Uterus (tissue), 2 donors: Measurements from ENCODE around the gene OSBPL2.

Experiments used
- POLR2A ChIP-seq, 2 donors: fragments of 450-650 bp; IDR thresholded peaks; one replicate each; pipeline ENCODE4 v1.6.1; 2016; ENCODE audit warnings: antibody characterized with exemption in 2 of 2, mild to moderate bottlenecking in 1 of 2, moderate library complexity in 1 of 2
- TF ChIP-seq, protein P1 (sequence below), 4 experiments: fragments of 200-600 bp in 2 of 4; fragments of 450-650 bp in 2 of 4; sonication (generic) in 2 of 4; IDR thresholded peaks; one replicate each; pipeline ENCODE4 v1.5.1; 2016 to 2019; ENCODE audit warnings: antibody characterized with exemption in 4 of 4, mild to moderate bottlenecking in 2 of 4, moderate library complexity in 1 of 4

DNA sequence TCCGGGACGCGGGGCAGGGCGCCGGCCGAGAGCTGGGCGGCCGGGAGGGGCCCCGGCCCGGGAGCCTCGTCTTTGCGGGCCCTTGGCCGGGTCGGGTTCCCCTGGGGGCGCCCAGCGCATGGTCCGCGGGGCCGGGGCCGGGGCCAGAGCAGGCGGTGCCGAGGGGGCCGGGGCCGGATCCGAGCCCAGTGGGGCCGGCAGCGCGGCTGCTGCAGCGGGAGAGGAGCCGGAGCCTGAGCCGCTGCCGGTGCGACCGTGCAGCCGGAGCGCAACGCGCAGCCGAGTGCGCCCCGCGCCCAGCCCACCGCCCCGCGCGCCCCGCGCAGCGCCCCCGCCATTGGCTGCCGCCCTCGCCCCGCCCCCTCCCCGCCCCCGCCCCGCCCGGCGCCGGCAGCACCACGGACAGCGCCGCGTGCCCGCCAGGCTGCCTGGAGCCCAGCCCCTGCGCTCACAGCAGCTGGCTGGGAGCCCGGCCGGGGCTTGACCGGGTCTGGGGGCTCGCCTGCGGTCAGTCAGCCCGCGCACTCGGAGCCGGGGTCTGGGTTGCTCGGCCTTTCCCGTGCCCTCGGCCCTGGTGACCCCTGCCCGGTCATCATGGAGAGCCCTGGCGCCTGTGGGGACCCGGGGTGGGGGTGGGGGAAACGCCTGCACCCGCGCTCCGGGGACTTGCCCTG is 18.2 kb upstream of the OSBPL2 start, which contains the start of gene HRH3:
- TF ChIP-seq, protein P1, sequence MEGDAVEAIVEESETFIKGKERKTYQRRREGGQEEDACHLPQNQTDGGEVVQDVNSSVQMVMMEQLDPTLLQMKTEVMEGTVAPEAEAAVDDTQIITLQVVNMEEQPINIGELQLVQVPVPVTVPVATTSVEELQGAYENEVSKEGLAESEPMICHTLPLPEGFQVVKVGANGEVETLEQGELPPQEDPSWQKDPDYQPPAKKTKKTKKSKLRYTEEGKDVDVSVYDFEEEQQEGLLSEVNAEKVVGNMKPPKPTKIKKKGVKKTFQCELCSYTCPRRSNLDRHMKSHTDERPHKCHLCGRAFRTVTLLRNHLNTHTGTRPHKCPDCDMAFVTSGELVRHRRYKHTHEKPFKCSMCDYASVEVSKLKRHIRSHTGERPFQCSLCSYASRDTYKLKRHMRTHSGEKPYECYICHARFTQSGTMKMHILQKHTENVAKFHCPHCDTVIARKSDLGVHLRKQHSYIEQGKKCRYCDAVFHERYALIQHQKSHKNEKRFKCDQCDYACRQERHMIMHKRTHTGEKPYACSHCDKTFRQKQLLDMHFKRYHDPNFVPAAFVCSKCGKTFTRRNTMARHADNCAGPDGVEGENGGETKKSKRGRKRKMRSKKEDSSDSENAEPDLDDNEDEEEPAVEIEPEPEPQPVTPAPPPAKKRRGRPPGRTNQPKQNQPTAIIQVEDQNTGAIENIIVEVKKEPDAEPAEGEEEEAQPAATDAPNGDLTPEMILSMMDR (IDR thresholded peaks at IDR 0.05) = no peak
- TF ChIP-seq POLR2A (IDR thresholded peaks at IDR 0.05) = no peak
